DMS53 treated with DMSO at 0.1 percent for 48 hours (cell line): ENCODE results near the gene ARGLU1.

ENCODE experiments used
- DNase-seq: peaks from one replicate; lab custom pipeline; 2025; ENCODE audit not compliant: unreplicated experiment; lab: John Stamatoyannopoulos, UW

The ARGLU1 gene

GRCh38 chr13:106503730-106504453 lies 64.0 kb downstream of the ARGLU1 start:
- no peak for DNase-seq

- DNase-seq, result no peak
Measured at GRCh38 chr13:106503272-106503671, 64.7 kb downstream of the ARGLU1 start.

- no peak for DNase-seq
Measured at GRCh38 chr13:106500445-106500844, 67.5 kb downstream of the ARGLU1 start.

DNA sequence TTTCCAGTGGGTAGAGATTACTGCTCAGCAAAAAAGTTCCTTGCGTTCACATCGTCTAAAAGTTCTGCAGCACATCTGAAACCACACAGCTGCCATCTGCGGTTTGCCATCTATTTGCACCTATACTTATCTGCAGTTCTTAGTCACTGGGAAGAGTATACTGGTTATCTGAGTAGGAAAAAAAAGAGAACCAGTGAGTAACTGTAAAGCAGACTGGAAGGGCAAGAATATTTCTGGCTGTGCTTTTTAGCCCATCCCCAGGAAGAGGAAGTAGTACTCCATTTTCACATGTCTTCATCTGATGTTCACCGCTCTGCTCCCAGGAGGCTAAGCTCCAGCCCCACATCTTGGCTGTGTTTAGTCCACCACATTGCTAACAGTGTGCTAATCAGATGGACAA lies 68.0 kb downstream of the ARGLU1 start:
- no peak for DNase-seq

DNA sequence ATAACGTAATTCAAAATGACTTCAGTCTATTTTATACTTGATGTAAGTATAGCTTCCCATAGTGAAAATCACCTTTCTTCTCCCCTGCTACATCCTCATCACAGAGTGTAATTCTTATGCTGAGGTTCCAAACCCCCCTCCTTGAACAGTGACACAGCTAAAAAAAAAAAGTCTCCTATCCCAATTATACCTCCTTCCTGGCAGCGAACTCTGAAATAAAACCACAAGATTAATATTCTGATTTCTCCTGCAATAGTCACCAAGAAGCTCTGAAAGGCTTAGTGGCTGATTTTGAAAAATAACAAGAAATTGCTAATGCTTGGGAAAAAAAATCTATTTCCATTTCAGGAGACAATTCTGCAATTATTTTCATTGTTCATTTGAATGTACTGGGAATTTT lies 68.8 kb downstream of the ARGLU1 start:
- DNase-seq, result no peak

DNA sequence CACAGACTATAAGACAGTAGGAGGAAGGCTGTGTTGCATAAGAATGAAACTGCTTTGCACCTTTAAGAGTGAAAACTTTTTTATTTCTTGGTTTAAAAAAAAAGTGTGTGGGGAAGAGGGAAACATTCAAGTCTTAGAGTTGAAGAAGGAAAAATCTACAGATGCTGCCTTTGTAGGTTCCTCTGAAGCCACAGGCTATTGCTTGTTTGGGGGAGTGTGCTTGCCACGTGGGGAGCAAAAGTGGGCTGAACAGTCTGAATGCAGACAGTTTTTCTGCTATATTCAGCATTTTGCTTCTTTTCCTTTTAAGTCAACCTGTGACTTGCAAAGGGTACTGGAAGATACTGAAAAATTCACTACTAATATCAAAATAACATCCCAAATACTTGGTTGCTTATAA lies 69.4 kb downstream of the ARGLU1 start:
- DNase-seq, result no peak

DNA sequence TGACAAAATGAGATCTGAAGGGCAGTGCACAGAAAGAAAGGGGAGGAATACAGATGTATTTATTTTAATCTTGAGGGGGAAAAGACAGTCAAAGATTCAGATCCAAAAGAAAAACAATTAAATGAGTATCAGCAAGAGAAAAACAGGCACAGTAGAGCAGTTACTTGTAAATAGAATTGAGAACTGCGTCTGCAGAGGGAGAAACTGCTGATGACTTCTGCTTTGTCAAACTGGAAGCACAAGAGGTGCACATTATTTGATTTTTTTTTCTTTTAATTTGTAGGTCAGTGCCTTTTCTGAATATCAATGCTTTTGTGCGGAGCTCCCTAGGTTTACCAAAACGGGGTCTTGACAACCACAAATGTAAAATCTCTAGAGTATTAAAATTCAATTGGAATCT lies 69.8 kb downstream of the ARGLU1 start:
- no peak for DNase-seq

DNA sequence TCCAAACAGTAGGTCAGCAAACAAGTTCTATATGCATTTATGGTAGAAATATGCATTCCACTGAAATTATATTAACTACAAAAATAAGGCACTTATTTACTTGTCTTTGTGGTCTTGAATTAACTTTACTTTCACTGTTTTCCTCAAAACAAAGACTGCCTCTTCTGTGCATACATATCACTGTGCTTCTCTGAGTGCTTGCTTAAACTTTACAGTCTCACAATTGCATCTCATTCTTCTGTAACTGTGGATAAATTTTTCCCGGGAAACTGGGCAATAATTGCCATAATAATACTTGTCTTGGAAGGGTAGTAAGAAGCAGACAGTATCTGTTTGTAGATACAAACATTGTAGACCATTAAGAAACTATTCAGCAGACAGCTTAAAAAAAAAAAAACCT lies 70.9 kb downstream of the ARGLU1 start:
- no peak for DNase-seq

GRCh38 chr13:106496072-106496997 lies 71.6 kb downstream of the ARGLU1 start:
- DNase-seq, result no peak

DNA sequence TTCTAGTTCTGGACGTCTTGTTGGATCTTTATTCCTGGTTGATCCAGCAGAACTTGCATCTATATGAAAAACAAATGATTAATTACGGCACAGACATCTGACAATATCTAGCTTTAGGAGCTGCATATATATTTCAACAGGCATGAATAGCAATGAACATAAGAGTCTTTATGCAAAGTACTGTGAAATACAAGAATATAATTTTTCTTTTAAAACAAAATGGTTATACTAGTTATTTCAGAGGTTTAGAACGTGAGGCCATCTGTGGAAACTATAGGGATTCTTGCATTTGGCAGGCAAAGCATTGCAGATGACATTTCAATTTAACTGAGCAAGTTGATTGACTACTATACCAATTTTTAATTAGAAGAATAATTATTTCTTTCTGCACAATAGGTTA lies 73.0 kb downstream of the ARGLU1 start:
- no peak for DNase-seq

- DNase-seq, result no peak
Measured at GRCh38 chr13:106494506-106494905, 73.4 kb downstream of the ARGLU1 start.

DNA sequence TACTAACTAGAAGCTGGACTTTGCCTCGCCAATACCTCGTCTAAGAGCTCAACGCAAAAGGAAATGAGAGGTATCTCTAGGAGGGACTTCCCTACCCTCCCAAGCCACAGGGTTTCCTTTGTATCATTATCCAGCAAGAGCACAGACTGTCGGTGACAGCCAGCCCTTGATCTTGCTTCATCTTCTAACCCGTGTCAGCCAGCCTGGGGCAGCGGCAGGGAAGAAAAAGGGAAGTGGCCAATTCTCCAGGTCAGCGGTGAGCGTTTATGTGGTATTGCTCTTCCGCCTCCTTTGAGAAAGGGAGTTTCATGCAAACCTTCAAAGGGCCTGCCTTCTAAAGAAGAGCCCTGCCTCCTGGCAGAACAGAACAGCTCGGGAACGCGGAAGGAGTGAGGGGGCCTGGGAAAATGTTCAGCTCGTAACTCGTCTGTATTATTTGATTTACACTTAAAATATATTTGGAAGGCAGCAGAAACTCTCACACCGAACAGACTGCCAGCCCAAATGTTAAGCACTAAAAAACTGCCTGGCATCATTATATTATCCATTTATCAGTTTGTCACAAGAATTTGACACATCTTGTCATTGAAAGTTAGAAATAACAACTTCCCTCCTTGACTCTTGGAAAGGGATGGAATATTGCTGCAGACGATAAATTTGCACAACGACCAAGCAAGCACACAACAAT lies 74.3 kb downstream of the ARGLU1 start:
- DNase-seq, result no peak

GRCh38 chr13:106492588-106493475 lies 75.1 kb downstream of the ARGLU1 start:
- DNase-seq, result no peak

DNA sequence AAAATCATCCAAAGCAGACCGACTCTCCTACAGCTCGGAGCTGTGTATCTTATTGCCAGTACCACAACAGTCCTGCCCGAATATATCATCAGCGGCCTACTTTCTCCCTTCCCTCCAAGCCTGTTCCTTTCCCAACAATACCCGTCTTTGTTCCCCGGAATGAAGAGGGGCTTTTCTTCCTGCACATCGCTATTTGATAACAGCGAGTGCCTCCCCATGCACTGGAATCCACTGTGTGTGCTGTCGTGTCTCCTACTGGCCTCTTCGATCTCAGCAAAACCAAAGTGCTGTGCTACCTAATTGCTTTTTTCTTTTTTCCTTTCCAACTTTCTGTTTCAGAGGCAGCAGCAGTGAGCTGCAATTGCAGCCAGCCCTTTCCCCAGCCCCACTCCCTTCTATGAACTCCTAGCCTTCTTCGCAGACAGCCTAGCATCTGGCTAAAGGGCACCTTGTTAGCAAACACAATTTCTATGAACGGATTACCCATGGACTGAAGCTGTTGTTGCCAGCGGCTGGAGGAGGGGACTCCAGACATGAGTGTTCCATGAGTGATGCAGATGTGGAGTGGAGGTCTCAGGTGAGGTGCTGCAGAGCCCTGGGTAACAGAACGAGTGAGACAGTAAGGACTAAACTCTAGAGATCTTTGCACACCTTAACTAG lies 75.9 kb downstream of the ARGLU1 start:
- DNase-seq, result no peak
